Duodenal mucosa (tissue), 2 donors: ENCODE results near the gene TTC28.
"Not testable (repeated sequence)": the region's sequence is repeated elsewhere in the genome, so short reads cannot be mapped to it uniquely, and the experiment has no call there.

Experiments used
- H3K27ac ChIP-seq: one replicate; pipeline ENCODE4 v1.7.0; 2013; ENCODE audit warnings: low read depth, low read length
- H3K27me3 ChIP-seq, 2 donors: one replicate each; pipeline ENCODE4 v1.7.0; 2013; ENCODE audit warnings: low read length in 2 of 2, control low read depth in 1 of 2; ENCODE audit not compliant: insufficient read depth in 2 of 2, control insufficient read depth in 1 of 2
- H3K36me3 ChIP-seq, 2 donors: one replicate each; pipeline ENCODE4 v1.7.0; 2013; ENCODE audit warnings: low read length in 2 of 2, control low read depth in 1 of 2; ENCODE audit not compliant: insufficient read depth in 2 of 2, control insufficient read depth in 1 of 2
- H3K4me1 ChIP-seq, 2 donors: one replicate each; pipeline ENCODE4 v1.7.0; 2013; ENCODE audit warnings: low read length in 2 of 2, control low read depth in 1 of 2; ENCODE audit not compliant: insufficient read depth in 2 of 2, control insufficient read depth in 1 of 2
- H3K4me3 ChIP-seq, 2 donors: one replicate each; pipeline ENCODE4 v1.7.0; 2013; ENCODE audit warnings: low read length in 2 of 2, low read depth in 1 of 2
- H3K9ac ChIP-seq, 2 donors: one replicate each; pipeline ENCODE4 v1.7.0; 2013; ENCODE audit warnings: low read length in 2 of 2, low read depth in 1 of 2
- H3K9me3 ChIP-seq, 2 donors: one replicate each; pipeline ENCODE4 v1.7.0; 2013; ENCODE audit warnings: low read length in 2 of 2, control low read depth in 1 of 2; ENCODE audit not compliant: control insufficient read depth in 1 of 2

The TTC28 gene

DNA sequence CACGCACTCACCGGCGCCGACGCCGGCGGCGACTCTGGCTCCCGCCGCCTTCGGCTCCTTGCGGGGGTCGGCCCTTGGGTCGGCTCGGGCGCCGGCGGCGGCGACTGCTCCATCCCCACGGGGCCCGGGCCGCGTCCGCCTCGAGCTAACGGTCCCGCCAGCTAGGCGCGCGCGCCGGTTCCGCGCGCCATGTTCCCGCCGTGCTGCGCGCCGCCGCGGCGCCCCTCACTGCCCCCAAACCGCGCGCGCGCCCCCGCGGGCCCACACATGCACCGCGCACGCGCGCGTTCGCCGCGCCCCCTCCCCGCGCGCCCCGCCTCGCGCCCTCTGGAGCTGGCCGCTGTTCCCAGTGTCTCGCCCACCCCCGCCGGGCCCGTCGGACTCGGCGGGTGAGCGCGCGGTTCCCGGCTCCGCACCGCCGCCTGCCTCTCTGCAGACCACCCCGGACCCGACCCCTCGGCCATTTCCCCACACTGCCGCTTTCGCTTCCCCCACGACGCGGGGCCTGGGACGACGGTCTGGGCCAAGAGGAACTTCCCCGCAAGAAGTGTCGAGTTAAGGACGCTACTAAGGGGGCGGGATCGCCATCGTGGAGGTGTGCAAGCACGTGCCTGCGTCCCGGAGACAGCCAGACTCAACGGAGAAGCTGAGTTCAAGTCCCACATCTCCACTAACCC is at the start of gene TTC28:
TSS of gene TTC28 (minus strand) at position 230 of the 677 bp plus-strand sequence. CDS start at position 113, 117 bp downstream.
- H3K4me3 ChIP-seq = peak within 1 kb of the TSS; percentile 43 to 68
- H3K27me3 ChIP-seq, H3K27ac ChIP-seq, H3K36me3 ChIP-seq, H3K4me1 ChIP-seq, H3K9ac ChIP-seq, H3K9me3 ChIP-seq: not testable (repeated sequence)

DNA sequence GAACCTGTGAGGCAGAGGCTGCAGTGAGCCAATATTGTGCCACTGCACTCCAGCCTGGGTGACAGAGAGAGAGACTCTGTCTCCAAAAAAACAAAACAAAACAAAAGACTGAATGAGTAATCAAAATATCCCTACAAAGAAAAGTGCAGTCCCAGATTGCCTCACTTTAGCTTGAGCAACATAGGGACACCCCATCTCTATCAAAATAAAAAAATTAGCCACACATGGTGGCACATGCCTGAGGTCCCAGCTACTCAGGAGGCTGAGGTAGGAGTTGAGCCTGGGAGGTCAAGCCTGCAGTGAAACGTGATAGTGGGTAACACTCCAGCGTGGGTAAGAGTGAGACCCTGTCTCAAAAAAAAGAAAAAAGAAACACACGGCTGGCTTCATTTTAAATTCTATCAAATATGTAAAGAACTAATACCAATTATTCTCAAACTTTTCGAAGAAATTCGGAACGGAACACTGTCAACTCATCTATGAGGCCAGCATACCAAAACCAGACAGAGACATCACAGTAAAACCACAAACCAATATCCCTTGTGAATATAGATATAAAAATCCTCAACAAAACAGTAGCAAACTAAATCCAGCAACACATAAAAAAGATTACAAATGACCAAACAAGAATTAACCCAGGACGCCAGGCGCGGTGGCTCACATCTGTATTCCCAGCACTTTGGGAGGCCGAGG is 49.1 kb upstream of the TTC28 start:
- Histone ChIP-seq H3K27me3 (no peaks in the 10 kb centered on the region), H3K4me1 (no peaks in the 10 kb centered on the region), H3K27ac (no peak overlapping the region), H3K9ac (no peak overlapping the region), H3K4me3 (no peak overlapping the region), H3K36me3 (peaks cover 9 to 23% of the 10 kb centered on the region in 2 donors), H3K9me3 (no peaks in the 10 kb centered on the region)

DNA sequence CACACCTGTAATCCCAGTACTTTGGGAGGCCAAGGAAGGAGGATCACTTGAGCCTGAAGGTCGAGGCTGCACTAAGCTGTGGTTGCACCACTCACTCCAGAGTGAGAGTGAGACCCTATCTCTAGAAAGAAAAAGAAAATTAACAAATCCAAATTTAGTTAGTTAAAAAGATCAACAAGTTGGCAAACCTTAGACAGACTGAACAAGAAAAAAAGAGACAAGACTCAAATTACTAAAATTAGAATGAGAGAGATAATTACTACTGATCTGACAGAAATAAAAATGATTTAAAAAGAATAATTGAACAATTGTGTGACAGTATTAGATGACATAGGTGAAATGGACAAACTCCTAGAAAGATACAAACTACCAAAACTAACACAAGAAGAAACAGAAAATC is 48.4 kb upstream of the TTC28 start:
- Histone ChIP-seq H3K27me3 (no peaks in the 10 kb centered on the region), H3K27ac (no peak overlapping the region), H3K36me3 (peaks cover 7 to 19% of the 10 kb centered on the region in 2 donors), H3K4me1 (no peaks in the 10 kb centered on the region), H3K9ac (no peak overlapping the region), H3K4me3 (no peak overlapping the region), H3K9me3 (no peaks in the 10 kb centered on the region)

DNA sequence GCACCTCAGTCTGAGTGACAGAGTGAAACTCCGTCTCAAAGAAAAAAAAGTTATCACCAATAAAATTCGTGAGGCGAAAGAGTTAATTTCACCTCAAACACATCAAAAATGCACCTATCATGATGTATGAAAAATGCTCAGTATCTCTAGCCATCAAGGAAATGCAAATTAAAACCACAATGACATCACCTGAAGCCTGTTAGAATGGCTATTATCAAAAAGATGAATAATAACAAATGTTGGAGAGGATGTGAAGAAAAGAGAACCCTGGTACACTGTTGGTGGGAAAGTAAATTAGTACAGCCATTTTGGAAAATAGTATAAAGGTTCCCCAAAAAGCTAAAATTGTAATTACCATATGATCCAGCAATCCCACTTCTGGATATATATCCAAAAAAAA is 38.4 kb upstream of the TTC28 start:
- H3K4me3 ChIP-seq = no peak overlapping the region
- no peak overlapping the region for H3K27ac ChIP-seq
- no peaks in the 10 kb centered on the region for H3K4me1 ChIP-seq
- no peak overlapping the region for H3K9ac ChIP-seq
- H3K9me3 ChIP-seq = no peaks in the 10 kb centered on the region
- H3K27me3 ChIP-seq = no peaks in the 10 kb centered on the region
- peaks cover 0 to 5% of the 10 kb centered on the region in 2 donors for H3K36me3 ChIP-seq

DNA sequence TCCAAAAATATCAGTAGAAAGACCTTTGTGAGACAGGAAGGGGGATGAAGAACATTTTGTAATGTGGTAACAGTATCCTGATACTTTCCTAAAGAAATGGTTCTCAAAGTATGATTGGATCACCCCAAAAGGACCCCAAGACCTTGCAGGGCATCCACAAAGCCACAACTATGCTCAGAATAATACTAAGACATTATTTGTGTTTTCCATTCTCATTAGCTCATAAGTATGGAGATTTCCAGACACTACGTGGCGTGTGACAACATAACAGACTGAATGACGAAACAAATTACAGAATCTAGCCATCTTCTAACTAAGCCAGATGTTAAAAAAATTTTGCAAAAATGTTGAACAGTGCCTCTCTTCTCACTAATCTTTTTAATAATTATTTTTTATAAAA is 37.0 kb upstream of the TTC28 start:
- Histone ChIP-seq H3K9ac (no peak overlapping the region), H3K9me3 (no peaks in the 10 kb centered on the region), H3K4me1 (no peaks in the 10 kb centered on the region), H3K36me3 (peaks cover 0 to 7% of the 10 kb centered on the region in 2 donors), H3K27ac (no peak overlapping the region), H3K27me3 (no peaks in the 10 kb centered on the region), H3K4me3 (no peak overlapping the region)

DNA sequence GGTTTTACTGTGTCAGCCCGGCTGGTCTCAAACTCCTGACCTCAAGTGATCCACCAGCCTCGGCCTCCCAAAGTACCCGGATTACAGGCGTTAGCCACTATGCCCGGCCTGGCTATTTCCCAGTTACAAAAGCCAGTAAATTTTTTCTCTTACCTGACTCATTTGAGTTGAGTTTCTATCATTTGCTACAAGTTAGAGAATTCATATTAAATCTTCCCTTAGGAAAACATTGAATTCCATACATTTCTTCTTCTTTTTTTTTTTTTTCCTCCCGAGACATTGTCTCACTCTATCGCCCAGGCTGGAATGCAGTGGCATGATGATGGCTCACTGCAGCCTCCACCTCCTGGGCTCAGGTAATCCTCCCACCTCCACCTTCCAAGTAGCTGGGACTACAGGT is 36.0 kb upstream of the TTC28 start:
- Histone ChIP-seq H3K4me3 (no peak overlapping the region), H3K27ac (no peak overlapping the region), H3K36me3 (peaks cover 0 to 13% of the 10 kb centered on the region in 2 donors), H3K9ac (no peak overlapping the region), H3K9me3 (no peaks in the 10 kb centered on the region), H3K4me1 (no peaks in the 10 kb centered on the region), H3K27me3 (no peaks in the 10 kb centered on the region)

DNA sequence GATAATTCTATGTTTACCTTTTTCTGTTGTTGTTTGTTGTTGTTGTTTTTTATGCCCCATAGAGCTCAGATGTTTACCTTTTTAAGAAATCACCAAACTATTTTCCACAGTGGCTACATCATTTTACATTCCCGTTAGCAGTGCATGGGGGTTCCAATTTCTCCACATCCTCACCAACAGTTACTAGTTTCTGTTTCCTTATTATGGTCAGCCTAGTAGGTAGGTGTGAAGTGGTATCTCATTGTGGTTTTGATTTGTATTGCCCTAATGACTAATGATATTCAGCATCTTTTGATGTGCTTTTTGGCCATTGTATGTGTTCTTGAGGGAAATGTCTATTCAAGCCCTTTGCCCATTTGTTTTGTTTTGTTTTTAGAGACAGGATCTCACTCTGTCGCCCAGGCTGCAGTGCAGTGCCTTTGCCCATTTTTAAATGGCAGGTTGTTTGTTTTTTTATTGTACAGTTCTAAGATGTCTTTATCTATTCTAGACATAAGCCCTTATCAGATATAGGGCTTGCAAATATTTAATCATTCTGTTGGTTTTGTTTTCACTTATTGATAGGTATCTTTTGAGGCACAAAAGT is 34.5 kb upstream of the TTC28 start:
- Histone ChIP-seq H3K9ac (no peak overlapping the region), H3K4me1 (no peaks in the 10 kb centered on the region), H3K27ac (no peak overlapping the region), H3K9me3 (no peaks in the 10 kb centered on the region), H3K27me3 (no peaks in the 10 kb centered on the region), H3K36me3 (peaks cover 0 to 13% of the 10 kb centered on the region in 2 donors), H3K4me3 (no peak overlapping the region)

DNA sequence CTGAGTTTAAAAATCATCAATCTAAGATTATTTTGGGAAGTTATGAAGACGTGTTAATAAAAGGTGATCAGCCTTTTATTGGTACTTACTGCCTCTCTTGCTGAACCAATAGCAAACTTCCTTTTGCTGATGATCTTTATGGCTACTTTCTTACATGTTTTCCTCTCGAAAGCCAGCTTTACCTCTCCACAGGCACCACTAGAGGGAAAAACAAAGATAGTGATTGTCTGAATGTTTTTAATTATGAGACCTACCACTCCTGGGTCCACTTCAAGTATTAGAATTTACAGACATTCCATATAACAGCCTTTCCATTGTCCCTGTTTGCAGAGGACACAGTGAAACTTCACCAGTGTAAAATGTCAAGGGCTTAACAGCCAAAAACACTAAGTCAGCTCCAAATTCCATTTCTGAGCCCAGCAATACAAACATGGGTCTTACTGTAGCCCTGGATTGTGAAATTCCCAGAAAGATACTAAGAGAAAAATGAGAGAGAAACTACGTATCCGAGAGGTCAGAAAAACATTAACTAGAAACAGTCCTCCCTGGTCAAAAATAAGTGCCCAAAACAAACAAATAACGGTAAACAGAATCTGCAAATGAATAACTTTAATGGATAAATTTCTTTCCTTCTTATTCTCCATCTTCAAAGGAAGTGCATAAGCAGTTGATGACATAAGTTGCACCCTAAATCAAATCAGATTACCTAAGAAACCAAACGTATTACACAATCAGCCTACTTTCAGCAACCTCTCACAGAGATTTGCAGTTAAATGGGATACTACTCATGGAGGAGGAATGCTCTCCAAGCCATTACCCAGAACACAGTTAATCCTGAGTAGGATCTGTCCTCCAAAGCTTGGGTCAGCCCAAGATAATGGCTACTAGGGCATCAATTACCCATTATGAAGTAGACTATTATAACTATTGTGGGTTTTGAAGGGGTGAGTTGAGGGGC is 32.5 kb upstream of the TTC28 start:
- Histone ChIP-seq H3K27ac (peak overlapping the region; percentile 22), H3K4me3 (no peak overlapping the region), H3K9ac (no peak overlapping the region), H3K27me3 (no peaks in the 10 kb centered on the region), H3K4me1 (no peaks in the 10 kb centered on the region), H3K9me3 (no peaks in the 10 kb centered on the region), H3K36me3 (peaks cover under 1 to 8% of the 10 kb centered on the region in 2 donors)

DNA sequence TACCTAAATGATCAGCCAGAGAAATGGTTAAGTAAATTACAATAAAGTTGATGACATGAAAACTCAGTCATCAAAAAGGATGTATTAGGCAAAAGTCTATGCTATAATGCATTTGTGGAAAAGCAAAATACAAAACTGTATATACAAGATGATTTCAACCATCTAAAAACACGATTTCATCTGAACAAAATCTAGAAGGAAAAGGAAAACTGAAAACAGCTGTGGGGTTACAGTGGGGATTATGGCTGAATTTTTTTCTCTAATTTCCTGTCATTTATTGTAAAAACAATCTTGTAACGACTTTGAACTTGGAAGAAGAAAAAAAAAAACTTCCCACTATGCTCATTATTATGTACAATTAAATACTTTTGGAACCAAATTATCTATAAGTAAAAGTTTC is 31.7 kb upstream of the TTC28 start:
- H3K4me3 ChIP-seq = no peak overlapping the region
- H3K9me3 ChIP-seq = no peaks in the 10 kb centered on the region
- H3K4me1 ChIP-seq = no peaks in the 10 kb centered on the region
- no peak overlapping the region for H3K9ac ChIP-seq
- peaks cover 4 to 8% of the 10 kb centered on the region in 2 donors for H3K36me3 ChIP-seq
- H3K27ac ChIP-seq = no peak overlapping the region
- H3K27me3 ChIP-seq = no peaks in the 10 kb centered on the region
